Neuronal stem cell (in vitro differentiated cells): Measurements from ENCODE around the gene RAF1. TPM values are rescaled to one million over a fixed set of nuclear protein-coding genes. Genes with fewer than 3 reads are reported as not detected.

Experiments used
- DNase-seq: peaks from one replicate; pipeline ENCODE4 v3.0.0-alpha.2; 2013; ENCODE audit warnings: low spot score
- H2AFZ ChIP-seq: one replicate; pipeline ENCODE4 v1.6.1; 2013; ENCODE audit warnings: mild to moderate bottlenecking, low read length, inconsistent platforms
- H2AK5ac ChIP-seq: 2 replicates; pipeline ENCODE4 v1.6.1; 2013; ENCODE audit warnings: low read depth, mild to moderate bottlenecking, inconsistent platforms, low read length, moderate library complexity, mixed read lengths
- H2BK120ac ChIP-seq: 2 replicates; pipeline ENCODE4 v1.6.1; 2013; ENCODE audit warnings: low read depth, mild to moderate bottlenecking, inconsistent platforms, low read length, moderate library complexity, mixed read lengths
- H2BK12ac ChIP-seq: one replicate; pipeline ENCODE4 v1.6.1; 2013; ENCODE audit warnings: low read length, inconsistent platforms
- H2BK15ac ChIP-seq: 2 replicates; pipeline ENCODE4 v1.6.1; 2013; ENCODE audit warnings: mild to moderate bottlenecking, low read length, inconsistent platforms, mixed read lengths
- H2BK5ac ChIP-seq: one replicate; pipeline ENCODE4 v1.6.1; 2013; ENCODE audit warnings: inconsistent platforms, mild to moderate bottlenecking, low read length, moderate library complexity
- H3K14ac ChIP-seq: one replicate; pipeline ENCODE4 v1.6.1; 2013; ENCODE audit warnings: low read length, inconsistent platforms
- H3K18ac ChIP-seq: 2 replicates; pipeline ENCODE4 v1.6.1; 2013; ENCODE audit warnings: low read length, inconsistent platforms
- H3K23ac ChIP-seq: 2 replicates; pipeline ENCODE4 v1.6.1; 2013; ENCODE audit warnings: low read depth, mild to moderate bottlenecking, mixed read lengths, low read length, inconsistent platforms; ENCODE audit not compliant: poor library complexity
- H3K27ac ChIP-seq: replicated peaks from 3 replicates; pipeline ENCODE4 v1.5.1; 2013; ENCODE audit warnings: low read length, inconsistent platforms
- H3K27me3 ChIP-seq, 3 experiments: 2 replicates each; pipeline ENCODE4 v1.6.1; 2013; ENCODE audit warnings: low read length in 3 of 3, mild to moderate bottlenecking in 2 of 3, inconsistent platforms in 1 of 3, low read depth in 1 of 3, mixed read lengths in 1 of 3, moderate library complexity in 1 of 3; ENCODE audit not compliant: control insufficient read depth in 3 of 3, insufficient read depth in 3 of 3
- H3K36me3 ChIP-seq, 2 donors: replicated peaks in 1 of 2; 2 replicates each; pipeline ENCODE4 v1.6.1; 2013; ENCODE audit warnings: low read length in 2 of 2; ENCODE audit not compliant: control insufficient read depth in 2 of 2, insufficient read depth in 2 of 2
- H3K4ac ChIP-seq: 2 replicates; pipeline ENCODE4 v1.6.1; 2013; ENCODE audit warnings: inconsistent platforms, mild to moderate bottlenecking, low read length, moderate library complexity
- H3K4me1 ChIP-seq, 2 donors: 1 replicate in 1 of 2; 2 replicates in 1 of 2; pipeline ENCODE4 v1.6.1; 2013; ENCODE audit warnings: low read length in 2 of 2, low read depth in 1 of 2; ENCODE audit not compliant: control insufficient read depth in 2 of 2, insufficient read depth in 1 of 2
- H3K4me2 ChIP-seq: one replicate; pipeline ENCODE4 v1.6.1; 2013; ENCODE audit warnings: mild to moderate bottlenecking, low read length, inconsistent platforms; ENCODE audit not compliant: insufficient read depth, poor library complexity, severe bottlenecking
- H3K4me3 ChIP-seq, 2 donors: 2 replicates each; pipeline ENCODE4 v1.5.1; 2013; ENCODE audit warnings: low read length in 2 of 2, mild to moderate bottlenecking in 2 of 2, inconsistent platforms in 1 of 2, moderate library complexity in 1 of 2
- H3K79me1 ChIP-seq: one replicate; pipeline ENCODE4 v1.6.1; 2013; ENCODE audit warnings: low read depth, mild to moderate bottlenecking, inconsistent platforms, low read length, moderate library complexity
- H3K9ac ChIP-seq: one replicate; pipeline ENCODE4 v1.6.1; 2013; ENCODE audit warnings: mild to moderate bottlenecking, low read depth, low read length, inconsistent platforms; ENCODE audit not compliant: poor library complexity
- H3K9me3 ChIP-seq, 2 donors: replicated peaks in 1 of 2; 2 replicates each; pipeline versions ENCODE3 to v1.6.1; 2013; ENCODE audit warnings: low read length in 2 of 2, mild to moderate bottlenecking in 2 of 2, inconsistent platforms in 1 of 2, low read depth in 1 of 2, mixed read lengths in 1 of 2, moderate library complexity in 1 of 2; ENCODE audit not compliant: control insufficient read depth in 2 of 2, insufficient read depth in 1 of 2
- H4K8ac ChIP-seq: one replicate; pipeline ENCODE4 v1.6.1; 2013; ENCODE audit warnings: low read depth, mild to moderate bottlenecking, inconsistent platforms, low read length, moderate library complexity
- H4K91ac ChIP-seq: one replicate; pipeline ENCODE4 v1.6.1; 2013; ENCODE audit warnings: low read length, low read depth, mild to moderate bottlenecking, inconsistent platforms; ENCODE audit not compliant: poor library complexity
- WGBS, 2 donors: extraction: QIAGEN DNeasy Blood & Tissue Kit; methylation state at CpG; one replicate each; pipeline ENCODE4 v1.1.7; 2013; ENCODE audit warnings: missing lambda C conversion rate in 2 of 2, mixed read lengths in 1 of 2; ENCODE audit not compliant: insufficient read length in 2 of 2, insufficient replicate concordance in 1 of 2; ENCODE audit errors: extremely low coverage in 2 of 2; 5-methylcytosine and 5-hydroxymethylcytosine counted together
- polyA plus RNA-seq, 2 experiments: library from polyadenylated mRNA; stranded (reverse); fragments of 200-250 nt; gene quantifications; one replicate each; pipeline ENCODE4 v1.2.3, GENCODE V29; 2013

The RAF1 gene
- 74.1 TPM for polyA plus RNA-seq (2013, experiment 1 of 2)
- 73.6 TPM for polyA plus RNA-seq (2013, experiment 2 of 2)

DNA sequence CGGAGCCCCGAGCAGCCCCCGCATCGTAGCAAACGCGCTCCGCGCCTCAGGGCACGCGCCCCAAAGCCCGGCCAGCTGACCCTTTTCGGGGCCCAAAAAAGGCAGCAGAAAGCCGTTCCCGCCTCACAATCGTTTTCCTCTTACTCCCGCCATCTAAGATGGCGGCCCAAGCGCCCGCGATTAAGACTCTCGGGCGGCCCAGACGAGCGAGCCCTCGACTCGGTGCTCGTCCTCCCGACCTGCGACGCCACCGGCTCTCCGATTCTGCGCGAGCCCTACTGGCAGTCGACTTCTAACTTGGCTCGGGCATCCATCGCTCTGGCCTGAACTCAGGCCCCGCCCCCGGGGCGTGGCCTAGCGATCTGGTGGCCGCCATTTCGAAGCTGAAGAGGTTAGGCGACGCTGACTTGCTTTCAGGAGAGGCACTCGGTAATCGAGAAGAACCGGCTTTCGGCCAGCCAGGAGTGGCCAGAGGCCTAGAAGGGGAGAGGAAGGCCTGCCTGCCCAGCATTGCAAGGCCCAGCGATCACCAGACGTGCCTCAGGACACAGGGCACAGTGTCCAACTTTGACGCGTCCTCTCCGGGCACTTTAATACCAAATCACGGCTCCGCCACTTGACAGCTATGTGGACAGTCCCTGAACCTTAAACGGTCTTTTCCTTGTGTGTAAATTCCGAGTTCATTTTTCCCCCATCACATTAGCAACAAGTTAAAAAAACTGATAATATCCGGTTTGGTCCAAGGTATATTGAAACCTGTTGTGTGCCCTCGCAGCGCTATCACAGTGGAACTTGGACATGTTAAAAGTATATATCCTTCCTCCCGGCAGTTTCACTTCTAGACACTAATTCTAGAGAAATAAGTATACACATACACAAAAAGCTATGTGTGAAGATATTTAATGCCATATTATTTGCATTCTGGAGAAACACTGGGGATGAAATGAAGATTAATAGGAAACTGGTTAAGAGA is at the start of gene RAF1:
RAF1 (minus strand) TSS at position 182 of the 973 bp plus-strand sequence. CDS start 45,396 bp downstream, outside the sequence.
- H2BK12ac ChIP-seq = no peak within 1 kb of the TSS
- H3K27ac ChIP-seq = peak within 1 kb of the TSS; percentile 98
- H3K79me1 ChIP-seq = peaks cover 5% of the 10 kb centered on the region
- peak within 1 kb of the TSS; percentile 100 for H3K4me3 ChIP-seq
- peak within 1 kb of the TSS; percentile 100 for H3K18ac ChIP-seq
- H3K14ac ChIP-seq = peak within 1 kb of the TSS; percentile 99
- no CpG with 5 or more reads among the region's 62 CpGs for WGBS, 2 donors
- H3K23ac ChIP-seq = peak within 1 kb of the TSS; percentile 99
- H3K4ac ChIP-seq = peak within 1 kb of the TSS; percentile 99
- H2AFZ ChIP-seq = peak within 1 kb of the TSS; percentile 91
- no peaks in the 10 kb centered on the region for H3K27me3 ChIP-seq
- no peaks in the 10 kb centered on the region for H3K9me3 ChIP-seq
- peak within 1 kb of the TSS; percentile 94 for H4K91ac ChIP-seq
- no peaks in the 10 kb centered on the region for H3K4me1 ChIP-seq
- peak within 1 kb of the TSS; percentile 92 for H4K8ac ChIP-seq
- H2BK5ac ChIP-seq = peak within 1 kb of the TSS; percentile 100
- peak within 1 kb of the TSS; percentile 96 for H2BK120ac ChIP-seq
- H2BK15ac ChIP-seq = peak within 1 kb of the TSS; percentile 91
- H2AK5ac ChIP-seq = peak within 1 kb of the TSS; percentile 100
- H3K36me3 ChIP-seq = peaks cover 0 to 6% of the 10 kb centered on the region in 2 donors
- peak within 1 kb of the TSS; percentile 80 for H3K4me2 ChIP-seq
- H3K9ac ChIP-seq = peak within 1 kb of the TSS; percentile 98
- peak; percentile 97 for DNase-seq

DNA sequence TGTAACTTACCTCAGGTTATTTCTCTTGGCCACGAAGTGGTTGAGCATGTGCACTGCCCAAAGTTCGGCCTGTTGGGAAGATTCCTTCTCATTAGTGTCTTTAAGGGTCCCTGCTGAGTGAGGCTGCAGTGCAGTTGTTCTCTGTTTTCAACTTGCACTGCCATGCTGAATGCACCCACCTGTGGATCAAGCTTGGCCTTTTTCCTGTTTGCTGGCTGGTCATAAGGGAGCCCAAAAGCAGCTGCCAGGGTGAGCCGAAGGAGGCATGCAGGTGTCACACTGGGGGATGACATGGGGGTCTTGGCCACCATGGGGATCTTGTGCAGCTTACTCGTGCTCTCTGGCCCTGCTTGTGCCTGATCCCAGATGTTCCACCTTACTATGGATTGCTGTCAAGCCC is 46.1 kb upstream of the RAF1 start:
- Histone ChIP-seq H2BK12ac (no peak overlapping the region), H3K14ac (no peak overlapping the region), H3K4ac (no peak overlapping the region), H4K91ac (no peak overlapping the region), H2BK15ac (no peak overlapping the region), H2BK120ac (no peak overlapping the region), H3K79me1 (no peaks in the 10 kb centered on the region), H3K27me3 (peaks cover 0 to 5% (median 0%) of the 10 kb centered on the region in 3 experiments), H3K18ac (no peak overlapping the region), H3K4me1 (no peaks in the 10 kb centered on the region), H3K4me3 (no peak overlapping the region), H2AFZ (no peak overlapping the region), H3K23ac (no peak overlapping the region), H2AK5ac (no peak overlapping the region), H3K27ac (no peak overlapping the region), H3K9ac (no peak overlapping the region), H4K8ac (no peak overlapping the region), H3K9me3 (no peaks in the 10 kb centered on the region), H3K4me2 (no peak overlapping the region), H2BK5ac (no peak overlapping the region), H3K36me3 (no peaks in the 10 kb centered on the region)
- DNase-seq = no peak
- WGBS, 2 donors = no CpG with 5 or more reads among the region's 4 CpGs

DNA sequence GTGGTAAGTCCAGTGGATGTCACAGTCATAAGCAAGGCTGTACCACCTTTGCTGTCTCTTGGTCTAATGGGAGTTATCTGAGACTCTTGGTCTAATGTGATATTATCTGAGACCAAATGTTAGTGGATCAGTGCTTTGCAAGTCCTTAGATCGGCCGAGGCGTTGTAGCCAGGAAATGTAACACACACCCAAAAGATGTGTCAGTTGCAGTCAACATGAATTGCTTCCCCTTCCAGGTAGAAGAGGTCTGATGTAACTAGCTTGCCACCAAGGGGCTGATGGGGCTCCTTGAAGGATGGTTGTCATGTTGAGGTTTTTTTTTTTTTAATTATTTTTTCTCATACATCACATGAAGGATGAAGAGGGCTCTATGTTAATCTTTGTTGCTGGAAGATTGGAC is 45.4 kb upstream of the RAF1 start:
- Histone ChIP-seq H3K79me1 (no peaks in the 10 kb centered on the region), H3K9me3 (no peaks in the 10 kb centered on the region), H3K27ac (no peak overlapping the region), H3K23ac (no peak overlapping the region), H3K9ac (no peak overlapping the region), H3K14ac (no peak overlapping the region), H3K4me1 (no peaks in the 10 kb centered on the region), H2BK15ac (no peak overlapping the region), H2BK120ac (no peak overlapping the region), H3K18ac (no peak overlapping the region), H4K8ac (no peak overlapping the region), H2AFZ (no peak overlapping the region), H2BK5ac (no peak overlapping the region), H3K4ac (no peak overlapping the region), H2BK12ac (no peak overlapping the region), H3K27me3 (peaks cover 0 to 5% (median 0%) of the 10 kb centered on the region in 3 experiments), H3K4me3 (no peak overlapping the region), H3K36me3 (no peaks in the 10 kb centered on the region), H4K91ac (no peak overlapping the region), H3K4me2 (no peak overlapping the region), H2AK5ac (no peak overlapping the region)
- no CpG with 5 or more reads among the region's 3 CpGs for WGBS, 2 donors
- DNase-seq = no peak

DNA sequence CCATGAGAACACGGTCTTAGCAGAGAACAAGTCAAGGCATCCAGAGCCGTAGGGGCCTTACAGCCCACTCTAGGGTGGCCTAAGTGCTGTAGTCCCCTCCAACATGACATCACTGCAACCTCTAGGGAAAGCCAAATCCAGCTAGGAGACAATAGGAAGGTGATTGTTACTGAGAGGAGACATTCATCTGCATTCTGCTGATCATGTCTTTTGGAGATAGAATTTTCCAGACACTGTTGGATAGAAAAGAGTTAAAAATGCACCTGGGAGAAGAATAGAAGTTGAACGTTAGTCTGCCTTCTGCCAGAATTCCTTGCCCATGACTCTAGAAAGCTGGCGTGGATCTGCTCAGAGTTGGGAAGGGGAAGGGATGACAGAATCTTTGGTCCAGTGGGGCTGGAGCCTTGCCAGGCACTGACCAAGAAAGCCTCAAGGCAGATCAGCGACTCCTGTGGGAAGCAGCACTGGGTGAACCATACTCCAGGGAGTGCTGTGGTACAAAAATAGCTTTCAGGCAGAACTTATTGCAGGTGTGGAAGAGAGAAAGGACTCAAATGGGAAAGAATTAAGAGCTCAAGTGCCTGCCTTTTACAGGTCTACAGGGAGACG is 44.8 kb upstream of the RAF1 start:
- H3K9ac ChIP-seq = no peak overlapping the region
- H3K36me3 ChIP-seq = no peaks in the 10 kb centered on the region
- no peak overlapping the region for H3K4ac ChIP-seq
- no peak overlapping the region for H3K14ac ChIP-seq
- no peak overlapping the region for H3K27ac ChIP-seq
- H2AK5ac ChIP-seq = no peak overlapping the region
- H3K79me1 ChIP-seq = no peaks in the 10 kb centered on the region
- WGBS, 2 donors = no CpG with 5 or more reads among the region's 6 CpGs
- DNase-seq = no peak
- H3K27me3 ChIP-seq = peaks cover 0 to 5% (median 0%) of the 10 kb centered on the region in 3 experiments
- H3K18ac ChIP-seq = no peak overlapping the region
- no peak overlapping the region for H3K23ac ChIP-seq
- no peak overlapping the region for H2AFZ ChIP-seq
- no peak overlapping the region for H2BK12ac ChIP-seq
- no peak overlapping the region for H4K91ac ChIP-seq
- no peaks in the 10 kb centered on the region for H3K9me3 ChIP-seq
- H2BK120ac ChIP-seq = no peak overlapping the region
- no peak overlapping the region for H3K4me3 ChIP-seq
- no peaks in the 10 kb centered on the region for H3K4me1 ChIP-seq
- H2BK15ac ChIP-seq = no peak overlapping the region
- H2BK5ac ChIP-seq = no peak overlapping the region
- H3K4me2 ChIP-seq = no peak overlapping the region
- no peak overlapping the region for H4K8ac ChIP-seq
